Measurements from ENCODE around the gene CST9.

Gene CST9

GRCh38 chr20:23631226-23631822 lies 25.6 kb upstream of the CST9 start:
- TF ChIP-seq, protein P1, sequence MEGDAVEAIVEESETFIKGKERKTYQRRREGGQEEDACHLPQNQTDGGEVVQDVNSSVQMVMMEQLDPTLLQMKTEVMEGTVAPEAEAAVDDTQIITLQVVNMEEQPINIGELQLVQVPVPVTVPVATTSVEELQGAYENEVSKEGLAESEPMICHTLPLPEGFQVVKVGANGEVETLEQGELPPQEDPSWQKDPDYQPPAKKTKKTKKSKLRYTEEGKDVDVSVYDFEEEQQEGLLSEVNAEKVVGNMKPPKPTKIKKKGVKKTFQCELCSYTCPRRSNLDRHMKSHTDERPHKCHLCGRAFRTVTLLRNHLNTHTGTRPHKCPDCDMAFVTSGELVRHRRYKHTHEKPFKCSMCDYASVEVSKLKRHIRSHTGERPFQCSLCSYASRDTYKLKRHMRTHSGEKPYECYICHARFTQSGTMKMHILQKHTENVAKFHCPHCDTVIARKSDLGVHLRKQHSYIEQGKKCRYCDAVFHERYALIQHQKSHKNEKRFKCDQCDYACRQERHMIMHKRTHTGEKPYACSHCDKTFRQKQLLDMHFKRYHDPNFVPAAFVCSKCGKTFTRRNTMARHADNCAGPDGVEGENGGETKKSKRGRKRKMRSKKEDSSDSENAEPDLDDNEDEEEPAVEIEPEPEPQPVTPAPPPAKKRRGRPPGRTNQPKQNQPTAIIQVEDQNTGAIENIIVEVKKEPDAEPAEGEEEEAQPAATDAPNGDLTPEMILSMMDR (IDR thresholded peaks at IDR 0.05): no peak

DNA sequence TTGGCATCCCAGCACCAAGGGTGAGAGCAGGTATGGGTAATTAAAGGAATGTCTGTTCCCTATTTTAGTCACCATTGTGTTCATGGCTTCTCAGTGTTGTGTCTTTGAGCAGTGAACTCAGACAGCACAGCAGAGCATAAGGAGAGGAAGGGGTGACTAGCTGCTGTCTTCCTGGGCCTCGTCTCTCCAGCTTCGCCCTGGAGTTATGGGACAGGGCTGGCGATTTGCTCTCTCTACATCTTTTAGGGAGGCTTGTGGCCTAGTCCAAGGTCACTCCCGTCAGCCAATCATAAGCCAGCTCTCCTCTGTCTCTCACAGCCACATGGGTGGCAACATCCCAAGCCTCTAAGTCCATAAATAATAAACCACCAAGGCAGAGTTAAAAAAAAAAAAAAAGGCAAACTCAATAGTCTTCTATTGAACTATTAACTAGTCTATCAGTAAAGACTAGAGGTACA lies 24.7 kb upstream of the CST9 start:
- TF ChIP-seq, protein P1 (IDR thresholded peaks at IDR 0.05): no peak

GRCh38 chr20:23629542-23630391 lies 24.1 kb upstream of the CST9 start:
- TF ChIP-seq, protein P1 (IDR thresholded peaks at IDR 0.05): no peak

DNA sequence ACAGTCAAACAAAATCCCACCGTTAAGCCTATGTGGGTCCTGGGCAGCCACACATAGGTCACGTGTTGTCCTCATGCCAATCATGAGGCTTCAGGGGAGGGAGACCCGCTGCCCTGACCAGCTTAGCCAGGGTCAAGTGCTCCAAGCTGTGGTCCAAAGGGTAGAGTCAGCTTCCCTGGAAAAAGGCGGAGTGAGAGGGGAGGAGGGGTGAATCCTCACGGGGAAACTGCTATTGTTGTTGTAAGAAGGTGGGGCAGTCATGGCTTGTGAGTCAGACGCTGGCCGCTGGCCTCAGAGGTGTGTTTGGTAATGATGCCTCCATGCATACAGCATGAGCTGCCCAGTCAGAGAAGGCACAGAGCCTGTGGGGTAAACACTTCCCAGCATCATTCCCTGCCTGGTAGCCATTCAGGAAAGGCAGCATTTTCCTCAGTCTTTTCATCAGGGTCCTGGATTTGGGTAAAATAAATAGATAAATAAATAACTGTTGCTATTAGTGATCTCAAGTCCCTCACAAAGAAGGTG lies 23.4 kb upstream of the CST9 start:
- TF ChIP-seq, protein P1 (IDR thresholded peaks at IDR 0.05): no peak

DNA sequence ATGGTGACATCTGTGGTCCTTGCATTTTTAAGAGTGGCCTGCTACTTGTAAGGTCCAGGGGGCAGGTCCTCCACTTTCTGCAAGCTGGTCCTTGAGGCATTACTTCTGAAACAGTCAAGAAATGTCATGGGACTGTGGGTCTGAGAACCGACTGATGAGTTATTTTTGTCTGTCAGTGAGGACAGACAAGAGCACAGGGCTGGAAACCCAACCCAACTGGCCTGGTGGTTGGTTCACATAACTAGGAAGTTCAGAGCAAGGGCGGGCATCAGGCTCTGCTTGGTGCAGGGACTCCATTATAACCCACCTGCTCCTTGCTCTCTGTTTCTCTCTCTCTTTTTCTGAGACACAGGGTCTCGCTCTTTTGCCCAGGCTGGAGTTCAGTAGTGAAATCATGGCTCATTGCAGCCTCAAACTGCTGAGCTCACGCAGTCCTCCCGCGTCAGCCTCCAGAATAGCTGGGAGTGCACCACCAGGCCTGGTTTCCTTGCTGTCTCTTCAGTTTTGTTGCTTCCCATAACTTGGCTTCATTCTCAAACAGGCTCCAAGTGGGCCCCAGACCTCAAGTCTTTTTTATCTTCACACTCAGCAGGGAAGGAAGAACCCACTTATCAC lies 22.8 kb upstream of the CST9 start:
- TF ChIP-seq, protein P1 (IDR thresholded peaks at IDR 0.05): no peak

DNA sequence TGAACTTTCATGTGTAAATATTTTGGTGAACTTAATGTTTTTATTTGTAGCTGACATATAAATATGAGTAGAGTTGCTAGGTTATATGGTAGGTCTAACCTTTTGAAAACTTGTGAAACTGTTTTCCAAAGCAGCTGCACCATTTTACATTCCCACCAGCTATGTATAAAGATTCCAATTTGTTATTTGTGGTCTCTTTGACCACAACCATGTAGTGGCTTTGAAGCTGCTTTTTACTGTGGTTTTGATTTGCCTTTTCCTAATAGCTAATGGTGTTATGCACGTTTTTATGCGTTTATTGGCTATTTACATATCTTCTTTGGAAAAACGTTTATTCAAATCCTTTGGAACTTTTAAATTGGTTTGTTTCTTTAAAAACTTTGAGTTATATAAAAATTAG lies 21.8 kb upstream of the CST9 start:
- TF ChIP-seq, protein P1 (IDR thresholded peaks at IDR 0.05): no peak

GRCh38 chr20:23626040-23626620 lies 20.4 kb upstream of the CST9 start:
- TF ChIP-seq, protein P1 (IDR thresholded peaks at IDR 0.05): no peak
